ENCODE data around the gene CUL2.

CUL2 gene

DNA sequence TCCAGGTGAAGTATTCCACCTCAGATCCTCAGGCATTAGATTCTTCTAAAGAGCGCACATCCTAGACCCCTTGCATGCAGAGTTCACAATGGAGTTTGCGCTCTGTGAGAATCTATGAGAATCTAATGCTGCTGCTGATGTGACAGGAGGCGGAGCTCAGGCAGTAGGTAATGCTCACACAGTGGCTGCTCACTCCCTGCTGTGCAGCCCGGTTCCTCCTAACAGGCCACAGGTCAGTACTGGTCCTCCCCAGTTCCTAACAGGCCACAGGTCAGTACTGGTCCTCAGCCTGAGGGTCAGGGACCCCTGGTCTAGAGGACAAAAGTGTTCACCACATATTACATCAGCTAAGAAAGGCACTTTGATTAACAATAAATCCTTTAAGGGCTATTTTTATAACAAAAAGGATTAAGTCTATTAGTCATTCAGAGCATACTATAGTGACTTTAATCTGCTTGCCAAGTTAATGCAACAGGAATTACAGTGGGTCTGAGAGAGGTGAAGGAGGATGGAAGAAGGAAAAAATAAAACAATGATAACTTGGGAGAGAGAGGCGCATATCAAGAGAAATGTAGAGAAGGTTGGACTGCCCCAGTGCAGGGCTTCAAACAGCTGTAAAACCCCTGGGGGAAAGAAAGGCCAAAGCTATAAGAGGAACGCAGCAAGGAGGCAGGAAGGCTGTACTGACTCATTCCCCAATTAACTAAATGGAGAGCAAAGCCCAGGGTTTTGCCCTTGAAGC lies 49.2 kb downstream of the CUL2 start (continued):
- TF ChIP-seq, protein P1, sequence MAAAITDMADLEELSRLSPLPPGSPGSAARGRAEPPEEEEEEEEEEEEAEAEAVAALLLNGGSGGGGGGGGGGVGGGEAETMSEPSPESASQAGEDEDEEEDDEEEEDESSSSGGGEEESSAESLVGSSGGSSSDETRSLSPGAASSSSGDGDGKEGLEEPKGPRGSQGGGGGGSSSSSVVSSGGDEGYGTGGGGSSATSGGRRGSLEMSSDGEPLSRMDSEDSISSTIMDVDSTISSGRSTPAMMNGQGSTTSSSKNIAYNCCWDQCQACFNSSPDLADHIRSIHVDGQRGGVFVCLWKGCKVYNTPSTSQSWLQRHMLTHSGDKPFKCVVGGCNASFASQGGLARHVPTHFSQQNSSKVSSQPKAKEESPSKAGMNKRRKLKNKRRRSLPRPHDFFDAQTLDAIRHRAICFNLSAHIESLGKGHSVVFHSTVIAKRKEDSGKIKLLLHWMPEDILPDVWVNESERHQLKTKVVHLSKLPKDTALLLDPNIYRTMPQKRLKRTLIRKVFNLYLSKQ (tag by site-specific recombination; IDR thresholded peaks at IDR 0.05; ENCODE audit: borderline replicate concordance): no peak
- TF ChIP-seq ZNF146 (tag by site-specific recombination; IDR thresholded peaks at IDR 0.05): no peak
- TF ChIP-seq SCRT2 (tag by site-specific recombination; IDR thresholded peaks at IDR 0.05): peak; percentile 58
- TF ChIP-seq, protein P2, sequence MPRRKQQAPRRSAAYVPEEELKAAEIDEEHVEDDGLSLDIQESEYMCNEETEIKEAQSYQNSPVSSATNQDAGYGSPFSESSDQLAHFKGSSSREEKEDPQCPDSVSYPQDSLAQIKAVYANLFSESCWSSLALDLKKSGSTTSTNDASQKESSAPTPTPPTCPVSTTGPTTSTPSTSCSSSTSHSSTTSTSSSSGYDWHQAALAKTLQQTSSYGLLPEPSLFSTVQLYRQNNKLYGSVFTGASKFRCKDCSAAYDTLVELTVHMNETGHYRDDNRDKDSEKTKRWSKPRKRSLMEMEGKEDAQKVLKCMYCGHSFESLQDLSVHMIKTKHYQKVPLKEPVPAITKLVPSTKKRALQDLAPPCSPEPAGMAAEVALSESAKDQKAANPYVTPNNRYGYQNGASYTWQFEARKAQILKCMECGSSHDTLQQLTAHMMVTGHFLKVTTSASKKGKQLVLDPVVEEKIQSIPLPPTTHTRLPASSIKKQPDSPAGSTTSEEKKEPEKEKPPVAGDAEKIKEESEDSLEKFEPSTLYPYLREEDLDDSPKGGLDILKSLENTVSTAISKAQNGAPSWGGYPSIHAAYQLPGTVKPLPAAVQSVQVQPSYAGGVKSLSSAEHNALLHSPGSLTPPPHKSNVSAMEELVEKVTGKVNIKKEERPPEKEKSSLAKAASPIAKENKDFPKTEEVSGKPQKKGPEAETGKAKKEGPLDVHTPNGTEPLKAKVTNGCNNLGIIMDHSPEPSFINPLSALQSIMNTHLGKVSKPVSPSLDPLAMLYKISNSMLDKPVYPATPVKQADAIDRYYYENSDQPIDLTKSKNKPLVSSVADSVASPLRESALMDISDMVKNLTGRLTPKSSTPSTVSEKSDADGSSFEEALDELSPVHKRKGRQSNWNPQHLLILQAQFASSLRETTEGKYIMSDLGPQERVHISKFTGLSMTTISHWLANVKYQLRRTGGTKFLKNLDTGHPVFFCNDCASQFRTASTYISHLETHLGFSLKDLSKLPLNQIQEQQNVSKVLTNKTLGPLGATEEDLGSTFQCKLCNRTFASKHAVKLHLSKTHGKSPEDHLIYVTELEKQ (tag by site-specific recombination; IDR thresholded peaks at IDR 0.05; ENCODE audit: borderline replicate concordance): 0 out of 2 replicates have a peak, but pooled peaks have one; percentile 55
- TF ChIP-seq, protein P3, sequence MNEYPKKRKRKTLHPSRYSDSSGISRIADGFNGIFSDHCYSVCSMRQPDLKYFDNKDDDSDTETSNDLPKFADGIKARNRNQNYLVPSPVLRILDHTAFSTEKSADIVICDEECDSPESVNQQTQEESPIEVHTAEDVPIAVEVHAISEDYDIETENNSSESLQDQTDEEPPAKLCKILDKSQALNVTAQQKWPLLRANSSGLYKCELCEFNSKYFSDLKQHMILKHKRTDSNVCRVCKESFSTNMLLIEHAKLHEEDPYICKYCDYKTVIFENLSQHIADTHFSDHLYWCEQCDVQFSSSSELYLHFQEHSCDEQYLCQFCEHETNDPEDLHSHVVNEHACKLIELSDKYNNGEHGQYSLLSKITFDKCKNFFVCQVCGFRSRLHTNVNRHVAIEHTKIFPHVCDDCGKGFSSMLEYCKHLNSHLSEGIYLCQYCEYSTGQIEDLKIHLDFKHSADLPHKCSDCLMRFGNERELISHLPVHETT (tag by site-specific recombination; IDR thresholded peaks at IDR 0.05): 0 out of 2 replicates have a peak, but pooled peaks have one; percentile 15
- TF ChIP-seq ZNF600 (tag by site-specific recombination; IDR thresholded peaks at IDR 0.05): peak; percentile 66; the same call in 1 of the 2 replicates

DNA sequence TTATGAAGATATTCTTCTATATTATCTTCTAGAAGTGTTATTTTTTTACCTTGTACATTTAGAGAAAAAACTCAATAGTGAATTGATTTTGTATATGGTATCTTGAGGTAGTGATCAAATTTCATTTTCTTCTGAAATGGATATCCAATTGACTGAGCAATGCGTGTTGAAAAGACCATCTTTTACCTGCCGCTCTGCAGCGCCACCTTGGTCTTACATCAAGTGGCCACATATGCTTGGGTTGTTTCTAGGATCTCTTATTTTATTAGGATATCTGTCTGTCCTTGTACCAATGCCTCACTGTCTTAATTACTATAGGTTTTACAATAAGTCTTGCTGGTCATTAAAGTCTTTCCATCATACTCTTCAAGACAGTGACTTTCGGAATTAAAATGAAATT lies 53.0 kb downstream of the CUL2 start:
- ChIA-PET POLR2A (no interaction called here), CTCF (no interaction called here)
- no peak for TF ChIP-seq ZNF48 (tag by site-specific recombination; IDR thresholded peaks at IDR 0.05)
- no peak for TF ChIP-seq ZNF660 (tag by site-specific recombination; IDR thresholded peaks at IDR 0.05)
- TF ChIP-seq SP2 (tag by site-specific recombination; IDR thresholded peaks at IDR 0.05): no peak
- no peak for TF ChIP-seq ZNF544 (tag by site-specific recombination; IDR thresholded peaks at IDR 0.05)
- no peak for TF ChIP-seq HOXA7 (CRISPR knock-in tag; IDR thresholded peaks at IDR 0.05; ENCODE audit: borderline replicate concordance)
- TF ChIP-seq ZNF157 (tag by site-specific recombination; IDR thresholded peaks at IDR 0.05): no peak
- no peak for TF ChIP-seq ZNF202 (tag by site-specific recombination; IDR thresholded peaks at IDR 0.05; ENCODE audit: borderline replicate concordance)
- TF ChIP-seq, protein P4, sequence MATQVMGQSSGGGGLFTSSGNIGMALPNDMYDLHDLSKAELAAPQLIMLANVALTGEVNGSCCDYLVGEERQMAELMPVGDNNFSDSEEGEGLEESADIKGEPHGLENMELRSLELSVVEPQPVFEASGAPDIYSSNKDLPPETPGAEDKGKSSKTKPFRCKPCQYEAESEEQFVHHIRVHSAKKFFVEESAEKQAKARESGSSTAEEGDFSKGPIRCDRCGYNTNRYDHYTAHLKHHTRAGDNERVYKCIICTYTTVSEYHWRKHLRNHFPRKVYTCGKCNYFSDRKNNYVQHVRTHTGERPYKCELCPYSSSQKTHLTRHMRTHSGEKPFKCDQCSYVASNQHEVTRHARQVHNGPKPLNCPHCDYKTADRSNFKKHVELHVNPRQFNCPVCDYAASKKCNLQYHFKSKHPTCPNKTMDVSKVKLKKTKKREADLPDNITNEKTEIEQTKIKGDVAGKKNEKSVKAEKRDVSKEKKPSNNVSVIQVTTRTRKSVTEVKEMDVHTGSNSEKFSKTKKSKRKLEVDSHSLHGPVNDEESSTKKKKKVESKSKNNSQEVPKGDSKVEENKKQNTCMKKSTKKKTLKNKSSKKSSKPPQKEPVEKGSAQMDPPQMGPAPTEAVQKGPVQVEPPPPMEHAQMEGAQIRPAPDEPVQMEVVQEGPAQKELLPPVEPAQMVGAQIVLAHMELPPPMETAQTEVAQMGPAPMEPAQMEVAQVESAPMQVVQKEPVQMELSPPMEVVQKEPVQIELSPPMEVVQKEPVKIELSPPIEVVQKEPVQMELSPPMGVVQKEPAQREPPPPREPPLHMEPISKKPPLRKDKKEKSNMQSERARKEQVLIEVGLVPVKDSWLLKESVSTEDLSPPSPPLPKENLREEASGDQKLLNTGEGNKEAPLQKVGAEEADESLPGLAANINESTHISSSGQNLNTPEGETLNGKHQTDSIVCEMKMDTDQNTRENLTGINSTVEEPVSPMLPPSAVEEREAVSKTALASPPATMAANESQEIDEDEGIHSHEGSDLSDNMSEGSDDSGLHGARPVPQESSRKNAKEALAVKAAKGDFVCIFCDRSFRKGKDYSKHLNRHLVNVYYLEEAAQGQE (tag by site-specific recombination; IDR thresholded peaks at IDR 0.05): no peak
- TF ChIP-seq ZNF426 (tag by site-specific recombination; IDR thresholded peaks at IDR 0.05): no peak
- TF ChIP-seq GLI4 (tag by site-specific recombination; IDR thresholded peaks at IDR 0.05): no peak
- no peak for TF ChIP-seq KLF7 (tag by site-specific recombination; IDR thresholded peaks at IDR 0.05; ENCODE audit: borderline replicate concordance)
- no peak for TF ChIP-seq ZNF768 (tag by site-specific recombination; IDR thresholded peaks at IDR 0.05)
- TF ChIP-seq ZNF473 (tag by site-specific recombination; IDR thresholded peaks at IDR 0.05): no peak
- TF ChIP-seq ZNF155 (tag by site-specific recombination; IDR thresholded peaks at IDR 0.05): no peak
- TF ChIP-seq ZNF560 (tag by site-specific recombination; IDR thresholded peaks at IDR 0.05; ENCODE audit: borderline replicate concordance): no peak
- no peak overlapping the region for H3K27ac ChIP-seq (ENCODE audit: extremely low read depth, low read depth, low read length)
- H3K4me3 ChIP-seq (ENCODE audit: low read depth, low read length): no peak overlapping the region
- H3K9me3 ChIP-seq (ENCODE audit: control insufficient read depth, insufficient read depth, low read depth, low read length): no peaks in the 10 kb centered on the region
- H3K36me3 ChIP-seq (ENCODE audit: control insufficient read depth in 2 of 2, insufficient read depth in 1 of 2, low read length in 2 of 2): peaks cover 24 to 55% of the 10 kb centered on the region in 2 experiments
- H3K4me1 ChIP-seq (ENCODE audit: control insufficient read depth, insufficient read depth, low read length): no peaks in the 10 kb centered on the region

Measured in HEK293 (cell line).